ENCODE measurements around the gene WDFY4.

DNA sequence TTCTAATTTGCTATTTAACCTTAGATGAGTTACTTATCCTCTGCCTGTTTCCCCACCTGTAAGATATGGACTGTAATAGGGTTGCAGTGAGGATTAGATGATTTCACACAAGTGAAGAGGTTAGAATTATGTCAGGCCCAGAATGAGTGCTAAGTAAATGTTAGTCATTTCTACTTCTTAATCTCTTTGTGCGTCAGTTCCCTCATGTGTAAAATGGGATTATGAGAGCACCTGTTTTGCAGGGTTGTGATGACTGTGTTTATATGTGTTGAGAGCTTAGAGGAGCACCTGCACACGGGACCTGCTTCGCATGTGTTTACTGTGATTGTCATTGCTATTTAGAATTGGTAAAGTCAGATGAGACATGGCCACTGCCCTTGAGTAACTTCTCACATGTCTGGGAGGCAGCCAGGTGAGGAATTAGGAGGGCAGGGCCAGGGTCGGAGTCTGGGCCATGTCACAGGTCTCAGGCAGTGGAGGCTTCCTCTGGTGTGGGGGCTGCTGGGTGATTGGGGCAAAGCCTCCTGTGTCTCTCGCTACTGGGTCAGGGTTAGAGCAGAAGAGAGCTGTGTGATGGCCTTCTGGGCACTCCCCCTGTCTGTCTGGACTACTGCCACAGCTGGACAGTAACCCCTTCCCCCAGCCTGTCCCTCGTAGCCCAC, 106.7 kb downstream of the WDFY4 start:
- TF ChIP-seq ARNTL (CRISPR knock-in tag; IDR thresholded peaks at IDR 0.05; ENCODE audit: borderline replicate concordance, low read depth) (no peak), ZFP3 (CRISPR knock-in tag; IDR thresholded peaks at IDR 0.05) (no peak), ZFP30 (CRISPR knock-in tag; IDR thresholded peaks at IDR 0.05) (no peak)
- TF ChIP-seq, protein P1, sequence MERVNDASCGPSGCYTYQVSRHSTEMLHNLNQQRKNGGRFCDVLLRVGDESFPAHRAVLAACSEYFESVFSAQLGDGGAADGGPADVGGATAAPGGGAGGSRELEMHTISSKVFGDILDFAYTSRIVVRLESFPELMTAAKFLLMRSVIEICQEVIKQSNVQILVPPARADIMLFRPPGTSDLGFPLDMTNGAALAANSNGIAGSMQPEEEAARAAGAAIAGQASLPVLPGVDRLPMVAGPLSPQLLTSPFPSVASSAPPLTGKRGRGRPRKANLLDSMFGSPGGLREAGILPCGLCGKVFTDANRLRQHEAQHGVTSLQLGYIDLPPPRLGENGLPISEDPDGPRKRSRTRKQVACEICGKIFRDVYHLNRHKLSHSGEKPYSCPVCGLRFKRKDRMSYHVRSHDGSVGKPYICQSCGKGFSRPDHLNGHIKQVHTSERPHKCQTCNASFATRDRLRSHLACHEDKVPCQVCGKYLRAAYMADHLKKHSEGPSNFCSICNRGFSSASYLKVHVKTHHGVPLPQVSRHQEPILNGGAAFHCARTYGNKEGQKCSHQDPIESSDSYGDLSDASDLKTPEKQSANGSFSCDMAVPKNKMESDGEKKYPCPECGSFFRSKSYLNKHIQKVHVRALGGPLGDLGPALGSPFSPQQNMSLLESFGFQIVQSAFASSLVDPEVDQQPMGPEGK (CRISPR knock-in tag; IDR thresholded peaks at IDR 0.05; ENCODE audit: borderline replicate concordance), result no peak
